HG02763 (cell line): Measurements from ENCODE around the gene OLIG3.

ENCODE experiments used
- ATAC-seq: cut with Tn5 transposase; IDR thresholded peaks from one replicate; pipeline ENCODE4 v1.9.1; 2021; ENCODE audit warnings: mild to moderate bottlenecking, moderate library complexity; ENCODE audit not compliant: unreplicated experiment

OLIG3 gene

DNA sequence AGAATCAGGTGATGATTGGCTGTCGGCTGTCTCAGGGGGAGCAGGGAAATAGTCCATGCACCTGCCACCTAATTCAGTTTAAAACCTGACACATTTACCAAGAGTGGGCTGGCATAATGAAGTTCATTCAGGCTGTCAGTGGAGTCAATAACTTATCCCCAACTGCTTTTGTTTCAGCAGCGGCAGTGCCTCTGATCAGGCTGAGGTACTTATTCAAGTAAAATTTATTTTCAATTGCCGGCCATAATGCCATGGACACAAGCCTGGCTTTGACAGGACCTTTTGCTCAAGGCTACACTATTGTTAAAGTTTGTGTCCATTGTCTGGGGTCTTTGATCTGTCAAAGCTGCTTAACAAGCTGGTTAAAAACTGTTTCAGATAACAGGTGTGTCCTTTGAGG, 20.6 kb downstream of the OLIG3 start:
- no peak for ATAC-seq

DNA sequence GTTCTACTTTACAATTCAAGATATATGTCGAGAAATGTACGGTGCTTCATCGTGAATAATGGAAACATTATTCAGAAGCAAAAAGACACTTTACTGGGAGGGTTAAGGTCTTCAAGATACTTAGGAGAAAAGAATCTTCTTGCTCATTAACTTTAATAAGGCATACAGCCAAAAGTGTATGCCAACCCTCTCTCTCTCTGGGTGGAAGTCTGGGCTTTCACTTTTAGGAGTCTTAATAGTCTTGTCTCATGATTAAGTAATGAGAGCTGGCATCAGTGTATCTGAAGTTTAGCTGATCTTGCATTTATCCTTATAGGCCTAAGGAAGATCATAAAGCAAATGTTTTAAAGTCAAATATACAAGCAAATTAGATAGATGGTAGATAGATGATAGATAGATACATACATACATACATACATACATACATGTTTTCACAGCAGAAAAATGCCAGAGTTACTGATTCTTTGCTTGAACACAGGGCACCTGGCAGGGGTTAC, 21.5 kb downstream of the OLIG3 start:
- ATAC-seq = no peak

DNA sequence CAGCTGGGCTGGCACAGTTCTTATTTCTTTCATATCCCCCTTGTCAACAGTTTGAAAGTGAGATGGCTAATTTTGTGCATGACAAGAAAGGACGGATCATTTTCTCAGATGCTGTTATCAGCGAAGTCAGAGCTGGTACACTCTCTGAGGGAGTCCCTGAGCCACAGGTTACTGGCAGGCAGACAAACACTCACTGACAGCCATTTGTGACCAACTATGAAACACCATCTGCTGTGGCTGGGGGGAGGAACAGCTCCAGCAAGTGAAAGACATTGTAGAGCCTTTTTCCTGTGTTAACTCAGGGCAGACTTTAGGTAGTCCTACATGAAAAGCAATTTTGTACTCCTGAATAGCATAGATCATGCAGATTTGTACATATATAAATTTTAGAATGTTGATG, 22.2 kb downstream of the OLIG3 start:
- ATAC-seq = no peak

DNA sequence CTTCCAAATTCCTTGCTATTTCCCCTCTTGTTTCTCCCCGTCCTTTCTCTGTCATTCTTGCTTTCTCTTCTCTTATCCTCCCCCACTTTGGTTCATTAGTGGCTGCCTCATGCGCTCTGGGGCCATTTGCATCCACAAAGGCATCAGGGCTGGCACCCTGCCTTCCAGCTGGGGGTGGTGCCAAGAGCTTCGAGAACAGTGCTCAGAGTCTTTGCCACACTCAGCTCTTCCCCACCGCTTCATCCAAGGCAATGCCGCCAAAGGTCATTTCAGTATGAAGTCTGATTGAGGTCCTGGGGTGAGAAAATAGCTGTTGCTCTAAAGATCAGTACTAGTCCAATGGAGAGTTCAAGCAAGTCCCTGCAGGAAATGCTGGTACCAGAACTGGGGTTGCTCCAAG, 22.7 kb downstream of the OLIG3 start:
- no peak for ATAC-seq

DNA sequence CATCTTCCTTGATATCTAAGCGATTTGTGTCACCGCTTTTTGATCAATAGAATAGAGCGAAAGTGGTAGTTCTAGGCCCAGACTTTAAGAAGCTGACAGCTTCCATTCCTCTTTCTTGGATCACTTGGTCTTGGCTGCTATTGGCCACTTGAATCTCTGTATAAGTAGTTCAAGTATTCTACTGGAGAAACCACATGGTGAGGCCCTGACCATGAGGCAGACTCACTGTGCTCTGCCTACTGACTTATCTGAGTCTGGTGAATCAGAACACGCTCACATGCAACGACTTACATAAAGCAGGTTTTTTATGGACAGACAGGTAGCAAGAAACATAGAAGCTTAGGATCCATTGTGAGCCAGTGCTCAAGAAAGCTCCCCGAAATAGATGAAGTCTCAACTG, 27.0 kb downstream of the OLIG3 start:
- no peak for ATAC-seq

DNA sequence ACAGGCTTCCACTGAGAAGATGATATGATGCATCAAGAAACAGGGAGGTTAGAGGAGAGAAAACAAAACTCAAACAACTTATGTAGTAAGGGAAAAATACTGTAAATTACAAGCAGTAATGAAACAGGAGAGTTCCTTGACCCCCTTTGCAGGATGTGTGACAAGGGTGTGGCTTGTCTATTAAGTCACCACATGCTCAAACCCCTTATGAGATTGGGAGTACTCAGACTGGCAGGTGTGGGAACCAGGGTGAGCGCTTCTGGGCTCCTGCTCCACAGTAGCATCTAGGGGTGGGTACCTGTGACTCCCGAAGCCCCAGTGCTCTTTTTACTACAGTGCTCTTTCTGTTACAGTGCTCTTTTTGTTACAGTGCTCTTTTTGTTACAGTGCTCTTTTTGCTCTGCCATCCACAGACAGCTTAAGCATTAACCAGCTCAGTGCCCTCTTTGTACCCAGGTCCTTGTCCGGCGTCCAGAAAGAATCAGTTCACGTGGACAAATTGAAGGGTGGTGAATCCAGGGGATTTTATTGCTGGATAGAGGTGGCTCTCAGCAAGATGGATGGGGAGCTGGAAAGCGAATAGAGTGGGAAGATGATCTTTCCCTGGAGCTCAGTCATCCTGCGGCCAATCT, 28.7 kb downstream of the OLIG3 start:
- ATAC-seq = no peak

DNA sequence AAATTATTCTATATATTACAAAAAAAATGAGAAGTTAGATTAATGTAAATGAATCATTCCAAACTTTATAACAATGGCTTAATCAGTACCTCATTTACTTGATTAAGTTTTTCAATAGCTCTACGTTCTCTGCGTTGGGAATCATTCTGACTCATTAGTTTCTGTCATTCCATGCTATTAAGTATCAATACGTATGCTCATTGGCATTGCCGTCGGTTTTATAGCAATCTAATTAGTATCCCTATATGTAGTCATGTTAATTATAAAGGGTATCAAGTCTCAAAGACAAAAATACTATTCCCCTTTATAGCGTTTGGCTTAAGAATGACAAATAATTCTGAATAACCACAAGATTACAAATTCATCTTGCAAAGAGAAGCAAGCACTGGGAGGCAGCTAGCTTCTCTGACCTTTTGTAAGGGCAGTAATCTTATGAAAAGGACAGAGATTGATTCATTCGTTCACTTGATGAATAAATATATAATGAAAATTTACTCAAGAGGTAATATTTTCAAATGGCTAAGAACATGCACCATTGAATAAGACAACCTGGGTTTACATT, 41.8 kb downstream of the OLIG3 start:
- no peak for ATAC-seq

DNA sequence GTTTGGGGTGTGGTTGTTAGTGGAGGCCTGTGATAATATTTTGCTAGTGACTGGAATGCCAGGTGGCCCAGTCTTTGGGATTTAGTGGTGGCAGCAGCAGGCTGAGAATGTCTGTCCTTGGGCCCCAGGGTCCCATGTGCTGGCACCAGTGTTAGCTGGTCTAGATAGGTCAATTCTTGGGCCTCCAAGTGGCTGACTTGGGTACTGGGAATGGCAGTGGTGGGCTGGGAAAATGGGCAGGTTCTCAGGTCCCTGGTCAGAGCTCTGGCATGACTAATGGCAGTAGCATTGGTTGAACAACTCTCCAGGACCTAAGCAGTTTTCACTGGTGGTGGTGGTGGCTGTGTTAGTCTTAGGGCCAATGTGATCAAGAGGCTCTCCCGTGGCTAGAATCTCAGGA, 50.3 kb downstream of the OLIG3 start:
- ATAC-seq = no peak
